Activated CD4-positive, alpha-beta T cell treated with anti-CD3 and anti-CD28 coated beads, Interleukin-2, amount 50 U/mL, for 16 hours (primary cell): Measurements from ENCODE around the gene INSRR.

ENCODE experiments used
- DNase-seq: peaks from one replicate; pipeline ENCODE4 v3.0.0-alpha.2; 2020

The INSRR gene

GRCh38 chr1:156873659-156874058 is 14.7 kb upstream of the INSRR start:
- DNase-seq, result no peak

DNA sequence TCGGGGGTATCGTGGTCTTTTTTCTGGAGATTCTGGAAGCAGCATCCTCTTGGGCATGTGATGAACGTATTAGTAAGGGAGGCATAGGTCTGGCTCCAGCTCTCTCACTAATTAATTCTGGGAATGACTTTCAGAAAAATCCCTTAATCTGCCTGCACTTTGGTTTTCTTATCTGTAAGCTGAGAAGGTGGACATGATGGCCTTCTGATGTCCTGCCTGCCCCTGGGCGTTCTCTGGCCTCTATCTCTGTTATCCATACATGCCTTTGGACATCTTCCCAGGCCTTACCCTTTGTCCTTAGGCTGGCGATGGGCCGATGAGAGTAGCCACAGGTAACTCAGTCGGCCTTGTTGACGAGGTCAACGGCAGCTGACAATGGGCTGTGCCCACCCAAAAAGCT is 10.5 kb upstream of the INSRR start:
- no peak for DNase-seq

DNA sequence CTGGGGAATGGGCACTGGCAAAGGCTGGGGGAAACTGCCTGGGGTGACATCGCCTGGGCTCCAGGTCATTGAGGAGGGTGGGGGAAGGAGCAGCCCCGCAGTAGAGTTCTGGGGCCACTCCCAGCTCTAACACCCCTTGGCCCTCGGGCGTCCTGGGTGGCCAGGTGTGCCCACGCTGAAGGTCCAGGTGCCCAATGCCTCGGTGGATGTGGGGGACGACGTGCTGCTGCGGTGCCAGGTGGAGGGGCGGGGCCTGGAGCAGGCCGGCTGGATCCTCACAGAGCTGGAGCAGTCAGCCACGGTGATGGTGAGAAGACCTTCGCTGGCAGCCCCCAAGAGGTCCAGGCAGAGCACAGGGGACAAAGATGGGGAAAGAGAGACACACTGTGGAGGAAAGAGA is 9.4 kb upstream of the INSRR start:
- no peak for DNase-seq

DNA sequence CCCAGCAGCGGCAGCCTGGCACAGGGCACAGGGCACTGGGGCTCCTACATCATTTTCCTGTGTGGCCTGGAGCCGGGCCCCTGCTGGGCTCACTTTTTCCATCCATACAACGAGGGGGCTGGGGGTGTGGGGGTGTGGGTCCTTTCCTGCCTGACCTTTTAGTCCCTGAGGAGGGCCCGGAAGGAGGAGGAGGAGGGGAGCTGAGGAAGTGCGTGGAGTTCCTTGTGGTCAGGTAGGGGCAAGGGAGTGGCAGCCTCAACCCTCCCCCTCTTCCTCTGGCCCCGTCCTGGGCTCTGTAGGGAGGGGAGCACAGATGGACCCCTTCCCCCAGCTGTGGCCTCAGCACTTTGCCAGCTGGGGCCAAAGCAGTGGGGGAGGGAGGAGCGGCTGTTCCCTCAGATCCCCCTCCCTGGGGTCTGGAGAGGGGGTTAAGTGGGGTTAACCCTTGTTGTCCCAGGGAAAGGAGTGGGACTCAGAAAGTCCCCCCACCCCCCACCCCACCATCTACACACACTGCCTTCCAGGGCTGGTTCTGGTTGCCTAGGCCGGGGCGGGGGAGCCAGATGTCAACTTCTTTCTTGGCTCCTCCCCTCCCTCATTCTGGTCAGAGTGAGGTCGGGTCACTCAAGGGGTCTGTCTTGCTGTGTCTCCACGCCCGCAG is 7.5 kb upstream of the INSRR start:
- no peak for DNase-seq

GRCh38 chr1:156865865-156866248 is 6.9 kb upstream of the INSRR start:
- DNase-seq, result no peak

- DNase-seq, result no peak
These were observed 6.3 kb upstream of the INSRR start for GRCh38 chr1:156865258-156865657.

DNA sequence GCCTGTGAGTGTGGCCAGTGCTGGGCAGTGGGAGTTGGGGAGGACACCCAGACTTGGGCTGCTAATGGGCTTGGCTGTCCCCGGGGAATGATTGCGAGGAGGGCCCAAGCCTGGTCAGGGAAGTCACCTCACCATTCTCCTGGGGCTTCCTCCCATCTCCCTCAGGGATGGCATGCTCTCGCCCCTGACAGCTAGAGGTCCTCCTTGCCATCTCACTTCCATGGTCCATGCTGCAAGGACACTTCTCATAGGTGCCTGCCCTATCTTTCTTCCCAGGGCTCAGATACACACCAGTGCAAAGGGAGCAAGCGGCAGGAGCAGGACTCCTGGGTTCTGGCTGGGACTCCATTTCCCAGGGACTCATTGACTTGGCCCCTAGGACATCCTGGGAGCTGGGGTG is 5.9 kb upstream of the INSRR start:
- DNase-seq, result no peak

- no peak for DNase-seq
These were observed 4.7 kb upstream of the INSRR start for GRCh38 chr1:156863631-156864030.

DNA sequence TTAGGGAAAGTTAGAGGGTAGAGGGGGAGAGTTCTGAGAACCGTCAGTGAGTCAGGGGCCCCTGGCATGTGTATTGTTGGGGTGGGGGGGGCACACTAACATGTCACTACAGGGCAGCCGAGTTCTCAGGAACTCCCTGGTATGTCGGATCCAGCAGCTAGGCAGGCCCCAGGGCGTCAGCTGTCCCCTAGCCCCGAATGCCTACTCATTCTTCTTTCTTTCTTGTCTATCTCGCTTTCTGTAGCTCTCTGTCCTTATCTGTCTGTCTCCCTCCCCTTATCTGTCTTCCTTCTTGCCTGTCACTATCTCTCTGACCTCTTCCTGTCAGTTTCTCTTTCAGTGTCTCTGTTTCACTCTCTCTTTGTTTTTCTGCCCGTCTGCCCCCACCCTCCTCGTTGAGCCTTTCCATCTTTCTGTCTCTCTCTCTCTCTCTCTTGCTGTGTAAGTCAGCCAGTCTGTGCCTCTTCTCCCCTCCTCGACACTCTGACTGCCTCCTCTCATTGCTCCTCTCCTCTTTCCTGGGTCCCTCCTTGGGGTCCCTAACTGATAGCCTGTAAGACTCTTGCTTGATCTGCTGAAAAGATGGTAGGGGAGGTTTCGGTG is 4.2 kb upstream of the INSRR start:
- peak; percentile 50 for DNase-seq

- no peak for DNase-seq
These were observed 3.7 kb upstream of the INSRR start for GRCh38 chr1:156862584-156862983.

DNA sequence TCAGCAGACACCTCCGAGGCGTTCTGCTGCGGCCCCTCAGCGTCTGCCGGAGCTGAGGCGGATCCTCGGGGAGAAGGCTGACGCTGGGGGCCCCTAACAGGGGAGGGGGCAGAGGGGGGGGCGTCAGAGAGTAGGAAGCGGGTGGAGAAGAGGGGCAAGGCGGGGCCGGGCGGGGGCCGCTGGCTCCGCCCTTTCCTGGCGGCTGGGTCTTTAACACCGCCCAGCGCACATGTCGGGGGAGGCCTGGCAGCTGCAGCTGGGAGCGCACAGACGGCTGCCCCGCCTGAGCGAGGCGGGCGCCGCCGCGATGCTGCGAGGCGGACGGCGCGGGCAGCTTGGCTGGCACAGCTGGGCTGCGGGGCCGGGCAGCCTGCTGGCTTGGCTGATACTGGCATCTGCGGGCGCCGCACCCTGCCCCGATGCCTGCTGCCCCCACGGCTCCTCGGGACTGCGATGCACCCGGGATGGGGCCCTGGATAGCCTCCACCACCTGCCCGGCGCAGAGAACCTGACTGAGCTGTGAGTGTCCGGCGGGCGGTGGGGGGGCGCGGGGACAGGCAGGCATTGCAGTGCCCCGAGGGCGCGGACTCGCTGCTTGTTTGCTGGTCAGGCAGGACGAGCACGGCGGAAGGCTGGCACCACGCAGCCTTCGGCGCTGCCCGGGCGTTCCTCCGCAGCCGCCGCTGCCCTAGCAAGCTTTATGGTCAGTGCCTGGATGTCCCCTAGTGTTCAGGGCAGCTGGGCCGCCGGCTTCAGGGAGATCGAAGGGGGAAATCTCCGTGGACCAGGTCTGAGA is 1.9 kb upstream of the INSRR start, which contains the start of gene NTRK1:
TSS of gene NTRK1 (plus strand) at position 238 of the 796 bp plus-strand sequence. CDS start at position 308, 70 bp downstream.
- DNase-seq, result peak; percentile 44

DNA sequence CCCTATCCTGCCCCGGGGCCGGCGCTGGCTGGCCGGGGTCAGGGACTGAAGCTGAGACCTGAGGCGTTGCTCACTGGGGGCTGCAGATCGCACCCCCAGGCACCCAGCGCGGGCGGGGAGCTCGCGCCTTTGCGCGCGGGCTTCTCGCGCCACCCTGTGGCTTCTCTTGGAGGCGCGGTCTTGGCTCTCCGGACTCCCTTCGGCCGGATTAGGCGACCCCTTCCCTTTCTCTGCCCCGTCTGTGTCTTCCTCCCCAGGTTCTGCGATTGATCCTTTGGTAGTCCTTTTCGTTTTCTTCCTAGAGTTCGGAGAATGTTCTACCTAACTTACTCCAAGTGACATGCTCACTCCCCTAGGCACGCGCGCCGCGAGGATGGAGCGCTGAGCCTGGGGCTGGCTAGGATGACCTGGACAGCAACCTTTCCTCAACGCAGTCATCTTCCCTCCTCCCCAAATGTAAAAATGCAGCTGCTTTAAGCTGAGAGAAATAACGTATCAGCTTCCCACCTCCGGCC is 1.3 kb upstream of the INSRR start:
- DNase-seq, result peak; percentile 56

- DNase-seq, result no peak
These were observed 701 bp upstream of the INSRR start for GRCh38 chr1:156859523-156860112.

GRCh38 chr1:156858555-156858956 is 361 bp downstream of the INSRR start:
- no peak for DNase-seq

DNA sequence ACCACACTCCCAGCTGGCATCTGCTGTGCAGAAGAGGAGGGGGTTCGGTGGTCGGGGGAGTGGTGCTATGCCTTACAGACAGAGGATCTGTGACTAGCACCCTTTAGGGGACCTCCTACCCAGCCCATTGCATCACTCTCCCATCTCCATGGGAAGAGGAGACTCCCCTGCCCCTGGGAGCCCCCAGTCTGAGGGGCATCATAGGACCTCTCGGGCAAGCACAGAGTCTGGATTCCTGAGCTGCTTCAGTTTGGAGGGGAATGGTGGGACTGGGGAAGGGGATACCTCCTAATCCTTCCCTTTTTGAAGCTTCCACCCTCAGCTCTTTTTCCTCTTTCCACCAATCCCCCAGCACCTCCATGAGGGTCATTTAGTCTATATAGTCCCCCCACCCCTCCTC is 1.4 kb downstream of the INSRR start:
- no peak for DNase-seq

DNA sequence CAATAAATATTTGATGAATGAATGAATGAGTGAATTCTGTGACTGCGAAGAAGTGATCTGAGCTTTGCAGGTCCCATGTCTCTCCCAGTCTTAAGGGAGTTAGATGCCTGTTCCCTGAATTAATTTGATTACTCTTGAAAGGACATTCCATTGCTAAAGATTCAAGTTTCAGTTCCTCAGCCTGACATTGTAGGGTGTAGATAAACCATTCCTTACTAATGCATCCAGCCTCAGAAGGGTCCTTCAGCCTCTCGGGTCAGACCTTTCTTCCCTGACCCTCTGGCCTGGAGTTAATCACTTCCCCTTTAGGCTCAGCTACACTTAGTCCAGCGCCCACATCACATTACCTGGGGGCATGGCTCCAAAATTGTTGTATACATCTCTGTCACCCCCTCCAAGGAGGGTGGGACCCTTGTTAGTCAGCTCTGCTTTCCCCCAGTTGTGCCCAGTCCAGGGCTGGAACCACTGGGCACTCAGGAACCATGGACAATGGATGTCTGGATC is 2.6 kb downstream of the INSRR start:
- no peak for DNase-seq

DNA sequence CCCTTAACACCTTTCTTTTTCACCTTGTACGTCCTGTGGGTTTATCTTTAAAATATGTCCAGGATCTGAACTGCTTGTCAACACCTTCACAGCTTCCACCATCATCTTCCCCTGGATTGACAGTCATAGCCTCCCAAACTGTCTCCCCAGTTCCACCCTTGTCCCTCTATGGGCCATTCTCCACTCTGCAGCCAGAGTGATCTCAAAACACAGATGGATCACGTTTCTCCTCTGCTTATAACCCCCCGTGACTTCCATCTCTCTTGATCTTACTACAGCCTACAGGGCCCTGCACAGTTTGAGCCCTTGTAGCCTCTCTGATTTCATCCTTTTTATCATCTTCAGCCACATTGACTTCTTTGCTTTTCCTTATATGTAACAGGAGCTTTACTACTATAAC is 4.3 kb downstream of the INSRR start:
- DNase-seq, result no peak

DNA sequence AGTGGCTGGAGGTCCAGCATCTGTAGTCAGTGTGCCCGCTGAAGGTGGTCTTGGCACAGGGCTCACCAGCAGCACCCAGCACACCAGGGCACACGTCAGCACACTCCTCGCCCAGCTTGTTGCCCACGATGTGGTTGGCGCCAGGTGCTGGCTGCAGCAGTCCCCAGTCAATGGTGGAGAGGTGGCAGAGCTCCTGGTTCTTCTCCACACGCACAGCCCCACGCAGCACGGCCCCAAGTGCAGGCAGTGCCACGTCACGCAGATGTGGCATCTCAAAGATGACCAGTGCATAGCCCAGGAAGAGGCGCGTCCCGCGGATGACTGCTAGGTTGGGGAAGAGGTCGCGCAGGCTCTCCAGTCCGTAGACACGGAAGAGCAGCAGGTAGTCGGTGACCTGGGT is 5.2 kb downstream of the INSRR start:
- DNase-seq, result no peak

GRCh38 chr1:156852418-156852874 is 6.5 kb downstream of the INSRR start:
- no peak for DNase-seq

DNA sequence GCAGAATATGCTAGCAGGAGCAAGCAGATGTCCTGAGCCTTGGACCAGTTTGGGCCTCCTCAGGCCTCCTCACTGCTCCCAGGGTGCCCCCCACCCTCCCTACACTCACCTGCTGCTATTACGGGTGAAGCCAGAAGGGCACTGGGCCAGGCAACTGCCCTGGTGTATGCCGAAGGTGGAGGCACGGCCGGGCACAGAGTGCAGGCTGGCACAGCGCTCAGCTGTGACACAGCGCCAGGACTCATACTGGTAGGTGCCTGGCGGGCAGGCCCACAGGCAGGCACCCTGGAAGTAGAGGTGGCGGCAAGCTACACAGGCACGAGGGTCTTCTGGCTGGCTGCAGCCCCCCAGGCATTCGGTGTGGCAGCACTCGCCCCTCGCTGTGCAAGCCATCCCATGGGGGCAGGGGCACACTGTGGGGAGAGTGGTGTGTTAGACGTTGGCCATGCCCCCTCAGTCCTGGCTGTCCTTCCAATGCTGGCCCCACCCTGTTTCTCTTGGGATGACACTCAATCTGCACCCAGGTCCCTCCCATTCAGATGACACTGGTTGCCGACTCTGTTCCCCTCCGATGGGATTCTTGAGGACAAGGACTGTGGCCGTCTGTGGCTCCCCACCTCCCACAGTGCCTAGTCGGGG is 7.0 kb downstream of the INSRR start:
- DNase-seq, result no peak

DNA sequence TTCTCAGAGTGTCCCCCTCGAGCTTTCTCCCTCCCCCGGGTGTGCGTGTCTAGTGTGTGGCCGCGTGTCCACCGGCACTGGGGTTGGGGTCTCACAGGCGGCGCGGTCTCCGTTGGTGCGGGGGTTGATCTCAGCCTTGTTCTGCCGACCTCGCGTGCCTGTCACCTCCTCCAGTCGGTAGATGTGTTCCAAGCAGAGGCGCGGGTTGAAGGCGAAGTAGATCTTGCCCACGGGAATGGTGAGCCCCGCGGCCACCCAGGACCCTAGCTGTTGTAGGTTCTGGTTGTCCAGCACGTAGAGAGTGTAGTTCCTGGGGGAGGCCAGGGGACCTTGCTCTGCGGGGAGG is 9.8 kb downstream of the INSRR start:
- no peak for DNase-seq

DNA sequence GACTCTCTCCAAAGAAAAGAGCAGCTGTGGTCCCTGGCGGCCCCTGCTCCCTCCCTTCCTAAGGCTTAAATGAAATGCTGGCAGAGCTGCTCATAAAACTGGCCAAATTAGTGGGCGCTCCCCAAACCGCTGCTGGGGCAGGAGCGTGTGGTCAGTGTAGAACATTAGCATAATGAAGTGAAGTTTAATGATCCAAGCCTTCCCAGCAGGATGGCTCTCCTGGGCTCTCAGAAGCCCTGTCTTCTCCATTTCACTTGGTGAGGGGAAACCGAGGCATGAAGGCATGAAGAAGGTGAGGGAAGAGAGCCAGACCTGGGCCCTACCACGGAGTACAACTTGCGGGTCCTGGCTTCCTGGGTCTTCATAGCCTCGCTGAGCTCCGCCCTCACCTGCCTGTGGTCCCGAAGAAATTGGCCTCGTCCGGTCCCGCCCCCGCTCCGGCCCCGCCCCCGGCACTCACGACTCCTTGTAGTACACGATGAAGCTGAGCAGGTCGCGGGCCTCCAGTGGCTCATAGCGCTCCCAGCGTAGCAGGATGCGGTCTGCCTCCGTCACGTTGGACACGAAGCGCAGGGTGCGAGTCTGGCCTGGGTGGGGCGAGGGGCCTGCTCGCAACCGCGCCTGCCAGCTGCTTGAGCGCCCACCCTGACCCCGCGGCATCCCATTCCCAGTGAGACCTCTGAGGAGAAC is 10.3 kb downstream of the INSRR start:
- DNase-seq, result peak; percentile 62
